AG04449 (cell line): ENCODE results near the gene RBPJL.
A peak's percentile ranks its signal among the peaks of the same experiment; 100 is the strongest.

Source experiments
- CTCF ChIA-PET: fragments of 350-600 bp; formaldehyde crosslinking; extraction: SDS; loops from one replicate; lab custom pipeline; 2021; ENCODE audit warnings: antibody characterized with exemption; lab: Yijun Ruan, JAX
- POLR2A ChIA-PET: fragments of 400-600, 350-600 bp; formaldehyde crosslinking; extraction: SDS; loops from one replicate; lab custom pipeline; 2020; ENCODE audit warnings: antibody characterized with exemption, inconsistent platforms; lab: Yijun Ruan, JAX
- DNase-seq: peaks from one replicate; pipeline ENCODE4 v3.0.0-alpha.2; 2010; ENCODE audit warnings: low read depth, low spot score
- H3K4me3 ChIP-seq: 2 replicates; pipeline ENCODE4 v1.5.1; 2011; ENCODE audit warnings: low read depth, mild to moderate bottlenecking, control low read depth, low read length
- CTCF ChIP-seq: IDR thresholded peaks from one replicate; pipeline ENCODE4 v1.5.1; 2011; ENCODE audit warnings: mild to moderate bottlenecking, moderate library complexity, low read length, control low read depth, inconsistent platforms; ENCODE audit not compliant: insufficient read depth; ENCODE audit errors: missing control alignments

Gene RBPJL

GRCh38 chr20:45289942-45290676 is 16.5 kb upstream of the RBPJL start:
- POLR2A ChIA-PET, result no interaction called here
- CTCF ChIA-PET, result interaction anchor here (0.7 to 8.9 kb wide), 44 partner anchors 9 to 543 kb away, joined by 3 to 183 read pairs (median 6); partner anchors contain the start of genes KCNS1, STK4, TOMM34 and WFDC5
- DNase-seq, result no peak
- no peak for TF ChIP-seq CTCF
- no peak overlapping the region for H3K4me3 ChIP-seq

- peak; percentile 82 for TF ChIP-seq CTCF
- ChIA-PET CTCF (interaction anchor here (0.7 to 8.9 kb wide), 57 partner anchors 8 to 544 kb away, joined by 3 to 183 read pairs (median 5); partner anchors contain the start of genes KCNS1, MATN4, PIGT and RBPJL), POLR2A (no interaction called here)
- no peak overlapping the region for H3K4me3 ChIP-seq
- DNase-seq, result no peak
Measured at GRCh38 chr20:45290677-45291355, 15.8 kb upstream of the RBPJL start.

GRCh38 chr20:45291526-45291925 is 15.1 kb upstream of the RBPJL start:
- no peak for DNase-seq
- H3K4me3 ChIP-seq, result no peak overlapping the region
- ChIA-PET POLR2A (no interaction called here), CTCF (interaction anchor here (0.8 to 8.9 kb wide), 50 partner anchors 7 to 545 kb away, joined by 3 to 183 read pairs (median 6); partner anchors contain the start of genes KCNS1, MATN4, PIGT and RBPJL)
- no peak for TF ChIP-seq CTCF

GRCh38 chr20:45292343-45292742 is 14.3 kb upstream of the RBPJL start:
- no peak for TF ChIP-seq CTCF
- ChIA-PET CTCF (interaction anchor here (0.9 to 8.9 kb wide), 43 partner anchors 9 to 545 kb away, joined by 3 to 183 read pairs (median 7); partner anchors contain the start of genes MATN4, PIGT, RBPJL and STK4), POLR2A (no interaction called here)
- H3K4me3 ChIP-seq, result no peak overlapping the region
- no peak for DNase-seq

GRCh38 chr20:45293041-45294002 is 13.3 kb upstream of the RBPJL start:
- ChIA-PET CTCF (interaction anchor here (0.6 to 8.9 kb wide), 85 partner anchors 7 to 546 kb away, joined by 3 to 183 read pairs (median 5); partner anchors contain the start of genes PIGT, RBPJL, STK4 and TOMM34), POLR2A (interaction anchor here (0.6 kb wide), 1 partner anchor 254 kb away, joined by 3 read pairs; no protein-coding TSS in a partner anchor)
- no peak for DNase-seq
- TF ChIP-seq CTCF, result peak; percentile 98
- peak overlapping the region; percentile 61 for H3K4me3 ChIP-seq
